Ovary (tissue), 9 donors: ENCODE measurements around the gene NOX5. TPM values are rescaled to one million over a fixed set of nuclear protein-coding genes. Genes with fewer than 3 reads are reported as not detected.

ENCODE experiments used
- DNase-seq, 5 donors: peaks; one replicate each; pipeline ENCODE4 v3.0.0-alpha.2; 2019 to 2020
- H3K27ac ChIP-seq, 2 donors: fragments of 200-600 bp; one replicate each; pipeline versions ENCODE4 v1.5.1 to v1.8.0; 2019 to 2022
- H3K27me3 ChIP-seq: fragments of 200-600 bp; one replicate; pipeline ENCODE4 v1.8.0; 2022
- H3K36me3 ChIP-seq: fragments of 200-600 bp; sonication (generic); one replicate; pipeline ENCODE4 v1.5.1; 2019
- H3K4me1 ChIP-seq: one replicate; pipeline ENCODE4 v1.8.1; 2013; ENCODE audit warnings: mild to moderate bottlenecking, moderate library complexity; ENCODE audit not compliant: insufficient read depth
- H3K4me3 ChIP-seq: fragments of 200-600 bp; sonication (generic); one replicate; pipeline ENCODE4 v1.5.1; 2017
- H3K9me3 ChIP-seq, 2 donors: fragments of 200-600 bp in 1 of 2; sonication (generic) in 1 of 2; one replicate each; pipeline versions ENCODE4 v1.5.1 to v1.8.1; 2013 to 2019; ENCODE audit warnings: mild to moderate bottlenecking in 1 of 2, moderate library complexity in 1 of 2
- EP300 ChIP-seq: sonication (generic); formaldehyde crosslinking; IDR thresholded peaks from one replicate; pipeline ENCODE4 v1.6.1; 2017; ENCODE audit warnings: antibody characterized with exemption
- POLR2A ChIP-seq: fragments of 450-650 bp; IDR thresholded peaks from one replicate; pipeline ENCODE4 v1.6.1; 2017; ENCODE audit warnings: antibody characterized with exemption, mild to moderate bottlenecking, moderate library complexity
- WGBS, 3 donors: extraction: QIAGEN DNeasy Blood & Tissue Kit in 1 of 3; methylation state at CpG; one replicate each; pipeline versions ENCODE4 v1.1.5 to v1.1.7; 2013 to 2017; 5-methylcytosine and 5-hydroxymethylcytosine counted together
- intact Hi-C, 4 donors: fragments of 100-400 bp; cut with DNase I; formaldehyde crosslinking; loops; one replicate each; pipeline versions ENCODE4 v1.11.0 to v1.15.1; 2022 to 2023
- polyA plus RNA-seq, 2 donors: library from polyadenylated mRNA; stranded (reverse); fragments of 200-250 nt in 1 of 2; fragments of 350-450 nt in 1 of 2; fragmentation: Illumina TruSeq in 1 of 2; extraction: RNeasy Lipid Tissue Mini Kit (QIAGEN cat#74804) in 1 of 2; gene quantifications; one replicate each; pipeline ENCODE4 v1.2.3, GENCODE V29; 2013 to 2014
- total RNA-seq, 7 donors: library from RNA; depleted of rRNA in 2 of 7; stranded (reverse); fragments of >200 nt in 2 of 7; fragmentation: NEBNext Ultra II Directional in 3 of 7; extraction: Animal tissue kit (Norgen Biotek cat#: 25700) in 3 of 7; gene quantifications; one replicate each; pipeline versions ENCODE4 v1.1.0 to v1.2.4, GENCODE V29; 2016 to 2023
- TF ChIP-seq, protein P1 (sequence below), 3 donors: fragments of 450-650 bp in 2 of 3; fragments of 200-600 bp in 1 of 3; IDR thresholded peaks; one replicate each; pipeline versions ENCODE4 v1.5.1 to v1.8.0; 2016 to 2022; ENCODE audit warnings: antibody characterized with exemption in 3 of 3, mild to moderate bottlenecking in 1 of 3
- donor health status: DM: no; HTN: no; CAD: no; lungs with moderate emphysema.
- donor health status: DM: no; HTN: no; CAD: no.
- donor health status: Bipolar disorder and iron deficiency.
- donor health status: DM: yes; HTN: yes; CAD: no.
- donor health status: DM: no; HTN: no; CAD: no.
- donor health status: DM: yes; HTN: yes; CAD: no.

NOX5 gene
- total and polyA plus RNA-seq, 9 donors: 0.10 to 1.5 (median 0.42) TPM; not detected in 1

DNA sequence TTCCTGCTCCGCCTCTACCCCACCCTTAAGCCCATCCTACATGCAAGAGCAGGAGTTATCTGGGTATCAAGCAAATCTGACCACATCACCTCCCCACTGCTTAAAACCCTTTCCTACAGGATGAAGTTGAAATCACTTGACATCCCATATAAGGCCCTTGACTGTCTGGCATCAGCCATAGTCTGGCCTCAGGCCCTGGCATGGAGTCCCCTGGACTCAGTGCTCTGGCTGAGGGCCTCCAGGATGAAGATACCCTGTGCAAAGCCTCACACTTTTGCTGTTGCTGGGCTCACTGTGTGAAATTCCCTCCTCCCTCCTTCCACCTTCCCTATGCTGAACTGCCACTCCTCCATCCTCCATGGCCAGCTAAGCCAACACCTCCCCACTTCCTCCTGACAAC lies 80.8 kb downstream of the NOX5 start:
- H3K9me3 ChIP-seq: no peaks in the 10 kb centered on the region
- H3K27ac ChIP-seq: no peak overlapping the region
- DNase-seq: no peak
- TF ChIP-seq POLR2A (no peak), EP300 (no peak)
- no peak overlapping the region for H3K4me3 ChIP-seq
- intact Hi-C loops: no loop called here
- H3K4me1 ChIP-seq: no peaks in the 10 kb centered on the region
- no peaks in the 10 kb centered on the region for H3K27me3 ChIP-seq
- 100% methylated on average over 1 of the region's 1 CpG for WGBS, 3 donors
- H3K36me3 ChIP-seq: no peaks in the 10 kb centered on the region

DNA sequence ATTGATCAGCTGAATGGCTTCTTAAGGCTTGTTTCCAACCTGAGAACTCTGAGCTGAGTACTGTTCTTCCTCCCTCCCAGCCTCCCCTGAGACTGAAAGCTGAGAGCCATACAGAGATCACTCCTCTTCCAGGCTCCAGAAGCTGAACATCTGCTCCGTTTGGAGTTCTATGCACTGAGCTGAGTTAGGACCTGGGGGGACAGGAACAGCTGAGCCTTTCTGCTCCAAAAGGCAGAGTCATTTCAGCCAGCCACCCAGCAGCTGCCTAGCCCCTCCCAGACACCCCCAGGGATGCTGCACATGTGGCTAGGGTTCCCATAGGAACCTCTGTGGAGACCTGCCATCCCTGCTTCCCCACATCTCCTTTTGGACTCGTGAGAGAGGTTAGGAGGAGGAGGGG lies 81.7 kb downstream of the NOX5 start:
- intact Hi-C loops: no loop called here
- no peak overlapping the region for H3K4me3 ChIP-seq
- H3K27ac ChIP-seq: no peak overlapping the region
- DNase-seq: no peak
- no peaks in the 10 kb centered on the region for H3K4me1 ChIP-seq
- H3K36me3 ChIP-seq: no peaks in the 10 kb centered on the region
- TF ChIP-seq POLR2A (no peak), EP300 (no peak)
- TF ChIP-seq, protein P1, sequence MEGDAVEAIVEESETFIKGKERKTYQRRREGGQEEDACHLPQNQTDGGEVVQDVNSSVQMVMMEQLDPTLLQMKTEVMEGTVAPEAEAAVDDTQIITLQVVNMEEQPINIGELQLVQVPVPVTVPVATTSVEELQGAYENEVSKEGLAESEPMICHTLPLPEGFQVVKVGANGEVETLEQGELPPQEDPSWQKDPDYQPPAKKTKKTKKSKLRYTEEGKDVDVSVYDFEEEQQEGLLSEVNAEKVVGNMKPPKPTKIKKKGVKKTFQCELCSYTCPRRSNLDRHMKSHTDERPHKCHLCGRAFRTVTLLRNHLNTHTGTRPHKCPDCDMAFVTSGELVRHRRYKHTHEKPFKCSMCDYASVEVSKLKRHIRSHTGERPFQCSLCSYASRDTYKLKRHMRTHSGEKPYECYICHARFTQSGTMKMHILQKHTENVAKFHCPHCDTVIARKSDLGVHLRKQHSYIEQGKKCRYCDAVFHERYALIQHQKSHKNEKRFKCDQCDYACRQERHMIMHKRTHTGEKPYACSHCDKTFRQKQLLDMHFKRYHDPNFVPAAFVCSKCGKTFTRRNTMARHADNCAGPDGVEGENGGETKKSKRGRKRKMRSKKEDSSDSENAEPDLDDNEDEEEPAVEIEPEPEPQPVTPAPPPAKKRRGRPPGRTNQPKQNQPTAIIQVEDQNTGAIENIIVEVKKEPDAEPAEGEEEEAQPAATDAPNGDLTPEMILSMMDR (IDR thresholded peaks at IDR 0.05): no peak
- no peaks in the 10 kb centered on the region for H3K27me3 ChIP-seq
- 16 to 33% (median 19%) methylated on average over 2 of the region's 2 CpGs for WGBS, 3 donors
- H3K9me3 ChIP-seq: no peaks in the 10 kb centered on the region

DNA sequence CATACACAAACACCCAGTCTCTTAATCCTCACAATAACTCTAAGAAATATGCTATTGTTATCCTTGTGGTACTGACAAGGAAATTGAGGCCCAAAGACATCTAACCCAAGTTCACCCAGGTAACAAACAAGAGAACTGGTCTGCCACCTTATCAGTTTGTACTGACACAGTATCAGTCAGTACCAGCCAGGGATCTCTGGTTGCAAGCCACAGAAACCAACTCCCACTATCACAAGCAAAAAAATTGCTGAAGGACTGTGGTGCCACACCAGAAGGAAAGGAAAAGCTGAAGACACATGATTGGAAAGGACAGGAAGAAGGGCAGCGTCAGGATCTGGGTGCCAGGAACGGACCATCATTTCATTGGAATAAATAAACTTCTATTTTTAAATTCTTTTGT lies 82.1 kb downstream of the NOX5 start:
- Histone ChIP-seq H3K9me3 (no peaks in the 10 kb centered on the region), H3K27ac (no peak overlapping the region), H3K27me3 (no peaks in the 10 kb centered on the region), H3K36me3 (no peaks in the 10 kb centered on the region), H3K4me1 (no peaks in the 10 kb centered on the region), H3K4me3 (no peak overlapping the region)
- TF ChIP-seq POLR2A (no peak), EP300 (no peak)
- TF ChIP-seq, protein P1 (IDR thresholded peaks at IDR 0.05): no peak
- intact Hi-C loops: no loop called here
- no peak for DNase-seq
- 71 to 75% (median 73%) methylated on average over 2 of the region's 2 CpGs for WGBS, 3 donors

DNA sequence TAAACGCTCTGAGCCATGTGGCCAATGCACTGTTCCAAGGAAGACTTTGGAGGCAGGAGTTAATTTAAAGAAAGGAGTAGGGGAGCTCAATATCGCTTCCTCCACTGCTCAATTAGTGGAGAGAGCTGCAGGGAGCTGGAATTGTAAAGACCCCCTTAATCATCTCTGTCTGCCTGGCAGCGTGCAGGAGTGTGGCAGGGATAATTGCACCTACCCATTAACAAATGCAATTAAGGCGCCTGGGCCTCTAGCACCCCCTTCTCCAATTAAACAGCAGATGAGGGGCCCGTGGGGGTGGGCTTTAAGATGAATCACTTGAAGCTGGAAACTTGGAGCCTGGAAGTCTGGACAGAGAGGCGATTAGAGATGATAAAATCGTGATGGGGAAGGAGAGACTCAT lies 84.3 kb downstream of the NOX5 start:
- H3K27ac ChIP-seq: no peak overlapping the region
- no peaks in the 10 kb centered on the region for H3K4me1 ChIP-seq
- no peaks in the 10 kb centered on the region for H3K9me3 ChIP-seq
- TF ChIP-seq POLR2A (no peak), EP300 (no peak)
- WGBS, 3 donors: 80 to 84% (median 81%) methylated on average over 7 of the region's 7 CpGs
- no peaks in the 10 kb centered on the region for H3K36me3 ChIP-seq
- DNase-seq: no peak
- no peaks in the 10 kb centered on the region for H3K27me3 ChIP-seq
- H3K4me3 ChIP-seq: no peak overlapping the region
- intact Hi-C loops: no loop called here

DNA sequence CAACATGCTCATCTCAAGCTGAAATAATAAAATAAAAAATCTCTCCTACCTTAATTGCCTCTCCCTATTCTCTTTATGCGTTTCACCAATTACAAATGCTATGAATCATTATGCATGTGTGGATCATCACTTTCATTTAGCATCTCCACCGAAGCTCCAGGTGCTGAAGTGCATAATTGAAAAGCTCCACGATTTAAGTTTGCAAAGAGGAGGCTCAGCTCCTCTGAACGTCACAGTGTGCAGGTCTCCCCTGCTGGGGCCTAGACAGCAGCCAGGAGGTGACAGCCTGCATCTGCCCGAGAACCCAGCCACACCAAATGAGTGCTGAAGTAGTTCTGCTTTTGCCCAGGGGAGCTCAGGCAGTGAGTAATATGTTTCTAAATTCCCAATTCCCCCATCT lies 85.4 kb downstream of the NOX5 start:
- Histone ChIP-seq H3K27ac (no peak overlapping the region), H3K4me1 (no peaks in the 10 kb centered on the region), H3K27me3 (no peaks in the 10 kb centered on the region), H3K4me3 (no peak overlapping the region), H3K9me3 (no peaks in the 10 kb centered on the region), H3K36me3 (no peaks in the 10 kb centered on the region)
- DNase-seq: no peak
- TF ChIP-seq, protein P1 (IDR thresholded peaks at IDR 0.05): no peak
- TF ChIP-seq POLR2A: no peak
- no peak for TF ChIP-seq EP300
- 63 to 67% (median 64%) methylated on average over 5 of the region's 5 CpGs for WGBS, 3 donors
- intact Hi-C loops: no loop called here

DNA sequence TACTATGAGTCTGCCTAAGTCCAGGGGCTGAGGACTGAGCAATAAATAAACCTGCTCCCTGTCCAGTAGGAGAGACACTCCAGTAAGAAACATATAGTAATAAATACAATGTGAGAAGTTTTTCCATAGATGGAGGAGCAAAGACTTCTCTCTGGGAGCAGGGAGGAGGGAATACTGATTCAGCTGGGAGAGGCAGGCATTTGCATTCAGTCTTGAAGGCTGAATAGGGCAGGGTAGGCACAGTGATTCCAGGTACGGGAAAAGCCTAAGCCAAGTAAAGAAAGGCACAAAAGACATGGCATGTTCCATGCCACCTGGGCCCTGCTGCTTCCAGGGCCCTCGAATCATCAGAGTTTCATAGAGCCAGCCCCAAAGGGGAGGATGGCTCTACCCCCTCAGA lies 86.3 kb downstream of the NOX5 start:
- Histone ChIP-seq H3K36me3 (no peaks in the 10 kb centered on the region), H3K9me3 (no peaks in the 10 kb centered on the region), H3K4me3 (no peak overlapping the region), H3K27me3 (no peaks in the 10 kb centered on the region), H3K27ac (no peak overlapping the region), H3K4me1 (no peaks in the 10 kb centered on the region)
- intact Hi-C loops: no loop called here
- TF ChIP-seq, protein P1 (IDR thresholded peaks at IDR 0.05): no peak
- TF ChIP-seq POLR2A (no peak), EP300 (no peak)
- no peak for DNase-seq
- WGBS, 3 donors: 56 to 77% (median 69%) methylated on average over 2 of the region's 2 CpGs
